Activated CD4-positive, alpha-beta T cell treated with anti-CD3 and anti-CD28 coated beads, Interleukin-2, amount 10 ng/mL, durations not matched to agents 7 days and 5 days (primary cell): ENCODE data around the gene AP1B1. TPM values are rescaled to one million over a fixed set of nuclear protein-coding genes. Genes with fewer than 3 reads are reported as not detected.
A peak's percentile ranks its signal among the peaks of the same experiment; 100 is the strongest.
"Not testable (repeated sequence)": the region's sequence is repeated elsewhere in the genome, so short reads cannot be mapped to it uniquely, and the experiment has no call there.

ENCODE experiments used
- CTCF ChIA-PET: fragments of 350-600 bp; sonication (Branson Sonifier 250); formaldehyde crosslinking; loops from one replicate; lab custom pipeline; 2021; ENCODE audit warnings: antibody characterized with exemption; lab: Charles Lee
- POLR2A ChIA-PET: fragments of 350-600 bp; sonication (Branson Sonifier 250); formaldehyde crosslinking; loops from one replicate; lab custom pipeline; 2021; ENCODE audit warnings: antibody characterized with exemption; lab: Charles Lee
- DNase-seq: peaks from one replicate; pipeline ENCODE4 v3.0.0-alpha.2; 2020
- H3K27ac Mint-ChIP-seq: one replicate; pipeline ENCODE4 v1.8.0; 2021; ENCODE audit warnings: mild to moderate bottlenecking, moderate library complexity, mixed read lengths
- H3K27me3 Mint-ChIP-seq: one replicate; pipeline ENCODE4 v1.8.0; 2021; ENCODE audit warnings: mixed read lengths
- H3K36me3 Mint-ChIP-seq: one replicate; pipeline ENCODE4 v1.8.0; 2021; ENCODE audit warnings: low read depth, mixed read lengths
- H3K4me1 Mint-ChIP-seq: one replicate; pipeline ENCODE4 v1.8.0; 2021; ENCODE audit warnings: mixed read lengths
- H3K4me3 Mint-ChIP-seq: one replicate; pipeline ENCODE4 v1.8.0; 2021; ENCODE audit warnings: mild to moderate bottlenecking, moderate library complexity, mixed read lengths
- H3K9me3 Mint-ChIP-seq: one replicate; pipeline ENCODE4 v1.8.0; 2021; ENCODE audit warnings: mixed read lengths
- total RNA-seq, 2 experiments: library from RNA; stranded (reverse); gene quantifications; one replicate each; pipeline ENCODE4 v1.2.3, GENCODE V29; 2021

AP1B1 gene
- total RNA-seq, 2 experiments from 2014 or later: 74.8 to 78.0 TPM

DNA sequence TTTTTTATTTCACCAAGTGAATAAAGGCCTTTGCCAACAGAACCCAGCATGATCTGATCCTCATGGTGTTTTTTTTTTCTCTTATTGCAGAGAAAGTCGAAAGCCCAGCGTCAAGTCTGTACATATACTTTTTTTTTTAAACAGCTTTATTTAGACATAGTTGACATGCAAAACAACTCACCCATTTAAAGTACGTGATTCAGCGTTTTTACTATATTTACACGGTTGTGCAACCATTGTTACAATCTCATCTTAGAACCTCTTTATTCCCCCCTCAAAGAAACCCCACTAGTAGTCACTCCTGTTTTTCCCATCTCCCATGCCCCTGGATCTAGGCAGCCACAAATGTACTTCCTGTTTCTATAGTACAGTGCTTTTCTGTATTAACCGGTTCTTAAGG is 20.6 kb upstream of the AP1B1 start:
- Mint-ChIP-seq H3K27ac (no peak overlapping the region), H3K36me3 (no peaks in the 10 kb centered on the region)

DNA sequence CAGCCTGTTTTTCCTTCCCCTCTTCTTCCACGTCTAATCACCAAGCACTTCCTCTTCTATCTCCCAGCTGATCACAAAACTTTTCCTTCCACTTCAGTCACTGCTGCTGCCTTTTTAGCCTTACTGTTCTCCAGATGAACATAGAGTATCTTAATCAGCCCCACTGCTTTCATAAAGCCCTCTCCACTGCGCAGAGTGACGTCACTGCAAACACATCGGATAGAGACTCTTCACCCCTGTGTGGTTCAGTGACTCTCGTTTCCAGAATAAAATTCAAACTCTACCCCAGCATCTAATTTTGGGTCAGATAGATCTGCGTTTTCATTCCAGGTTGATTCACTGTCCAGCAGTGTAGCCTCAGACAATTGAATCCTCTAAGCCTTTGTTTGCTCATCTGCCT is 13.2 kb upstream of the AP1B1 start:
- H3K4me3 Mint-ChIP-seq, H3K9me3 Mint-ChIP-seq, POLR2A ChIA-PET, CTCF ChIA-PET, H3K4me1 Mint-ChIP-seq, H3K36me3 Mint-ChIP-seq, DNase-seq, H3K27ac Mint-ChIP-seq: not testable (repeated sequence)
- H3K27me3 Mint-ChIP-seq: peaks cover 17% of the 10 kb centered on the region

More for the DNA sequence above, 20.6 kb upstream of the AP1B1 start:
- DNase-seq: no peak
- H3K9me3 Mint-ChIP-seq: no peaks in the 10 kb centered on the region
- no peak overlapping the region for H3K4me3 Mint-ChIP-seq
- POLR2A ChIA-PET: no interaction called here
- H3K27me3 Mint-ChIP-seq: peaks cover 7% of the 10 kb centered on the region
- CTCF ChIA-PET: no interaction called here
- peaks cover 17% of the 10 kb centered on the region for H3K4me1 Mint-ChIP-seq

DNA sequence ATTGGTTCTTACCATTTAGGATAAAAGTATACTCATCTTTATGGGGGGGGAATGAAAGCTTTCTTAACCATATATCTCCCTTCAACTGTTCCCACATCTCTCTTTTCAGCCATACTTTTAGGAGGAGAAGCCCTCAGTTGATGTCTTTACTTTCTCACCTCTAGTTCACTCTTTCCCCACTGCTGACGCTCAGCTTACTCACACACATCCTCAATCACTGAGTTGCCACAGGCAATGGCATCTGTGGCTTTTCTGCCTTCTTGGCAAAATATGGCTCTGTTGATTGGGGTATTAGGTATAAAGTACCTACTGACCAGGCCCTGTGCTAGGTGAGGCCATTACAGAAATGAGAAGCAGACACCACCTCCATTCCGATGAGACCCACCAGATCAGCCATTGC is 12.2 kb upstream of the AP1B1 start:
- Mint-ChIP-seq H3K27ac (no peak overlapping the region), H3K36me3 (no peaks in the 10 kb centered on the region), H3K4me3 (no peak overlapping the region), H3K27me3 (peaks cover 17% of the 10 kb centered on the region), H3K9me3 (no peaks in the 10 kb centered on the region), H3K4me1 (no peaks in the 10 kb centered on the region)
- no peak for DNase-seq
- ChIA-PET POLR2A (no interaction called here), CTCF (no interaction called here)

DNA sequence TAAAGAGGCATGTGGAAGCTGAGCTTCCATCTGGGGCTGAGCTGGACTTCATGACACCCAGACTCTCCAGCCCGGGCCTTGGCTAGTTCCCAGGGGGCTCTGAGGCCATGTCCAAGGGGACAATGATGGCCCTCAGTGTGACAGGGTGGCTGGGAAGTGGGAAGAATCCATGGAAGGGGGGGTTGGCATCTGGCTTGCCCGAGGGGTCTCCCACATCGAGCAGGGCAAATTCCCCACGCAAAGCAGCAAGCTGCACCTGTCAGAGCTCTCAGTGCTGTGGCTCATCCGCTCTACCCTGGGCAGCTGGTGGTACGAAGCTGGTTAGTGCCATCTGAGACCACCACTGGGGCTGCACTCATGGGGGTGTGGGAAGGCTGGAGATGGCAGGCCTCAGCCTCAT is 9.4 kb upstream of the AP1B1 start:
- DNase-seq: no peak
- POLR2A ChIA-PET: no interaction called here
- CTCF ChIA-PET: interaction anchor here (0.8 kb wide), 1 partner anchor 21 kb away, joined by 3 read pairs; no protein-coding TSS in a partner anchor
- no peak overlapping the region for H3K4me3 Mint-ChIP-seq
- H3K36me3 Mint-ChIP-seq: no peaks in the 10 kb centered on the region
- peaks cover 12% of the 10 kb centered on the region for H3K27me3 Mint-ChIP-seq
- peaks cover 5% of the 10 kb centered on the region for H3K4me1 Mint-ChIP-seq
- H3K9me3 Mint-ChIP-seq: no peaks in the 10 kb centered on the region
- H3K27ac Mint-ChIP-seq: no peak overlapping the region

DNA sequence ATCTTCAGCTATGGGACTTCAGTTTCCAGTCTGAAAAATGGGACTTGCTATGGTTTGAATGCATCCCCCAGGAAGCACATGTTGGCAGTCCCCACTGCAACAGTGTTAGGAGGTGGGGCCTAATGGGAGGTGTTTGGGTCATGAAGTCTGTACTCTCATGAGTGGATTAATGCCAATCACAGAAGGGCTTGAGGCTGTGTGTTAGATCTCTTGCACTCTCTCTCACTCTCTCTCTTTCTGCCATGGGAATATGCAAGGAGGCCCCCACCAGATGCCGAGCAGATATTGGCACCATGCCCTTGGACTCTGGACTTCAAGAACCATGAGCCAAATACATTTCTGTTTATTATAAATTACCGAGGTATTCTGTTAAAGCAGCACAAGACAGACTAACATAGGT is 7.8 kb upstream of the AP1B1 start:
- Mint-ChIP-seq H3K36me3 (no peaks in the 10 kb centered on the region), H3K9me3 (no peaks in the 10 kb centered on the region), H3K4me1 (peaks cover 7% of the 10 kb centered on the region), H3K4me3 (no peak overlapping the region), H3K27ac (no peak overlapping the region), H3K27me3 (peaks cover 7% of the 10 kb centered on the region)
- ChIA-PET POLR2A (no interaction called here), CTCF (interaction anchor here (0.9 kb wide), 1 partner anchor 16 kb away, joined by 3 read pairs; no protein-coding TSS in a partner anchor)
- DNase-seq: no peak

DNA sequence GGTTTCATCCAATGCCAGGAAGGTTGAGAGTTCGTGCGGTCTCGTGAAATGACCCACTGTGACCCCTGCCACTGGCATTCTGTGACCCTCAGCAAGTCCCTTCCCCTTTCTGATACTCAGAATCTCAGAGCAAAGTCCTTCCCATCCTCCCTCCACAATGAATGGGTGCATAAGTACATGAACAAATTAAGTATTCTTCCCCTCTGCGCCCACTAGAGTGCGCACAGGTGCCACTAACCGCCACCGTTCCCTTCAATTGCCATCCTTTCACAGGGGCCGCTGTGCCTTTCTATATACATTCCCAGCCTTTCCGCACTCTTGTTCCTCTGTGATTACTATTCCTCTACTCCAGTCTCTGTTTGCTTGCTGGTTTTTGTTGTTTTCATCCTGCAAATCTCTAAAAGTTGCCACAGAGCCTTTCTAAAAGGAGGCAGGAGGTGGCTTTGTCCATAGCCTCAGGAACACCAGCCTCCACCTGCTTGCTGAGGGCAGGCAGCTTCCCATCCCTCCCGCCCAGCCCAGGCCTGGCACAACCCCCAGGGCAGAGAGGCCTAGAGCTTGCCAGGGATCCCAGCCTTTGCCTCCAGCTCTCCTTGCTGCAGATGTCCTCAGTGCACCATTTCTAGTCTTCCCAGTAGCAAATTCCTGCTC is 6.7 kb upstream of the AP1B1 start:
- ChIA-PET CTCF (interaction anchor here (0.9 to 1.4 kb wide), 3 partner anchors 17 to 129 kb away, joined by 3 read pairs; no protein-coding TSS in a partner anchor), POLR2A (no interaction called here)
- Mint-ChIP-seq H3K27ac (no peak overlapping the region), H3K9me3 (no peaks in the 10 kb centered on the region), H3K4me3 (no peak overlapping the region), H3K36me3 (no peaks in the 10 kb centered on the region), H3K27me3 (no peaks in the 10 kb centered on the region), H3K4me1 (peaks cover 8% of the 10 kb centered on the region)
- peak; percentile 77 for DNase-seq

DNA sequence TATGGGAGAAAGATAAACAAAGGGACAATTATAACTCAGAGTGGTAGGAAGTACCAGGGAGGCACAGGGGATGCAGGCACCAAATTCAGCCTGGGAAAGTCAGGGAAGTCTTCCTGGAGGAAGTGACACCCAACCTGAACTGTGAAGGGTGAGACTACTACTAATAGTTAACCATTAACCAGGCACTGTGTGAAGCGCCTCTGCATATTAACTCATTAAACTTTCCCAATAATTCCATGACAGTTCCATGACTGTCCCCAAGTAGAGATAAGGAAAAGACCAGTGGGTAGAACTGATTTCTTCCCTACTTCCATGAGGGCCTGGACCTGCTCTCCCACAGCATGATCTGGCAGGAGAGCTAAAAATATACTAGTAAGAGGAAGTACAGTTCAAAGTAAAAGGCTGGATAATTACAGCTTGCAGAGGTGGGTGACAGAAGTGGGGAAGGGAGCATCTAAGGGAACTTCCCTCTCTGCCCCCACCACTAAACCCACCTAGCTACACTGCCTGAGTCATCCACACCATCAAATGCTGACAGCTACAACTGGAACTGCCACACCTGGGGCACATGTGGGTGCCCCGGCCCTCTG is 4.7 kb upstream of the AP1B1 start:
- no peak for DNase-seq
- Mint-ChIP-seq H3K27ac (peak overlapping the region; percentile 31), H3K4me1 (peaks cover 12% of the 10 kb centered on the region), H3K9me3 (no peaks in the 10 kb centered on the region), H3K36me3 (no peaks in the 10 kb centered on the region), H3K4me3 (no peak overlapping the region), H3K27me3 (no peaks in the 10 kb centered on the region)
- ChIA-PET POLR2A (no interaction called here), CTCF (no interaction called here)

DNA sequence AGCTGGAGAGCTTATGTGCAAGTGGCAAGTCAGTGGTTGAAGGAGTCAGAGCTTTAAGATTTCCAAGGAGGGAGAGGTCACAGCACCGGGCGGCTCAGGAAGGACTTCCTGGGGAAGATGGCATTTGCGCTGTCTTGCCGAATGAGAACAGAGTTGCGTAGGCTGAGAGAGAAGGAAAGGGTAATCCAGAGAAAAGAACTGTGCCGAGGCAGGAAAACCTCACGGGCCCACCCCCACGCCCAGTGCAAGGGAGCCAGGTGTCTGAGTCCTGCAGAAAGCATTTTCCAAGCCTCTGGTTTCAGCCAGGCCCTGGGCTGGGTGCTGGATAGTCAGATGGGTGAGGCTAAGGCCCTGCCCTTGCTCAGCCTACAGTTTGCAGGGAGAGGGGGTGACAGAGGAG is 3.2 kb upstream of the AP1B1 start:
- CTCF ChIA-PET: no interaction called here
- H3K27me3 Mint-ChIP-seq: no peaks in the 10 kb centered on the region
- H3K9me3 Mint-ChIP-seq: no peaks in the 10 kb centered on the region
- no peak for DNase-seq
- H3K36me3 Mint-ChIP-seq: peaks cover 2% of the 10 kb centered on the region
- POLR2A ChIA-PET: interaction anchor here (0.6 kb wide), 1 partner anchor 125 kb away, joined by 11 read pairs; no protein-coding TSS in a partner anchor
- H3K4me3 Mint-ChIP-seq: no peak overlapping the region
- H3K4me1 Mint-ChIP-seq: peaks cover 23% of the 10 kb centered on the region
- no peak overlapping the region for H3K27ac Mint-ChIP-seq

DNA sequence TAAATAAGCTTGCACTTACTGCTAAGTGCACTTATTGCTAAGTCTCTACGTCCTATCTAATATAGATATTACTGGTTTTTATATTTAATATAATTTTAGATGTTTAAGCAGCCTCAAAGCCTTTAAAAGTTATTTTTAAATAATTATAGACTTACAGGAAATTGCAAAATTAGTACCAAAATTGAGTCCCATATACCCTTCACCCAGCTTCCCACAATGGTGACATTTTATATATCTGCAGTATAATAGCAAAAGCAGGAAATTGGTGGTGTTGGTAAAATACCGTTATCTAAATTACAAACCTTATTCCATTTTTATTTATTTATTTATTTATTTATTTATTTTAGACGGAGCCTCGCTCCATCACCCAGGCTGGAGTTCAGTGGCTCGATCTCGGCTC is 1.9 kb upstream of the AP1B1 start:
- H3K4me3 Mint-ChIP-seq: no peak overlapping the region
- CTCF ChIA-PET: no interaction called here
- H3K36me3 Mint-ChIP-seq: peaks cover 2% of the 10 kb centered on the region
- H3K27ac Mint-ChIP-seq: no peak overlapping the region
- peaks cover 36% of the 10 kb centered on the region for H3K4me1 Mint-ChIP-seq
- DNase-seq: no peak
- no peaks in the 10 kb centered on the region for H3K27me3 Mint-ChIP-seq
- H3K9me3 Mint-ChIP-seq: no peaks in the 10 kb centered on the region
- POLR2A ChIA-PET: no interaction called here

DNA sequence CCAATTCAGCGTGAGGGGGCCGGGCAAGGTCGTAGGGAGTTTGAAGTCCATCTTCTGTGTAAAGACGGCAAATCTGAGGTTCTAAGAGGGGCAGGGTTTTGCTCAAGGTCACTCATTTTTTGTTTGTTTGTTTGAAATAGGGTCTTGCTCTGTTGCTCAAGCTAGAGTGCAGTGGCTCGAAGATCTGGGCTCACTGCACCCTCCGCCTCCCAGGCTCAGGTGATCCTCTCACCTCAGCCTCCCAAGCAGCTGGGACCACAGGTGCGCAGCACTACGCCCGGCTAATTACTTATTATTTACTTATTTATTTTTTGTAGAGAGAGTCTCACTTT is 355 bp upstream of the AP1B1 start:
- Mint-ChIP-seq H3K27me3 (no peaks in the 10 kb centered on the region), H3K9me3 (no peaks in the 10 kb centered on the region), H3K4me3 (peak overlapping the region; percentile 86), H3K27ac (peak overlapping the region; percentile 94), H3K4me1 (peaks cover 40% of the 10 kb centered on the region), H3K36me3 (peaks cover 6% of the 10 kb centered on the region)
- no peak for DNase-seq
- ChIA-PET CTCF (interaction anchor here (0.8 to 1.2 kb wide), 3 partner anchors 12 to 200 kb away, joined by 3 read pairs; no protein-coding TSS in a partner anchor), POLR2A (no interaction called here)

DNA sequence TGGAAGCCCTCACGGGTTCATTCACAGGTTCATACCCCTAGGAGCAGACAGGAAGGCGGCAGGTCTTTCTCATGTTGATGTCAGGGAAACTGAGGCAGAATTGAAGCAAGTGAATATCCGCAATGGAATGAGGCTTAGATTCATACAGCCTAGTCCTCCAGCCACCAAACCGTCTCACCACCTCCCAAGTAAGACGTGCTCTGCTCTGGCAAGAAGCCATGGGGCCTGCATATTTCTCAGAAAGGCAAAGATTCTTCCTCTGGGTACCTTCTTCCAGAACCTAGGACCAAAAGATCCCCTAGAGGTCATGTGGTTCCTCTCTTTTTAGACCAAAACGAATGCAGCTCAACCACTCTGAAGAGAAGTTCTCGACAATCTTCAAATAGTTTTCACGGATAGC is 1.7 kb downstream of the AP1B1 start:
- Mint-ChIP-seq H3K36me3 (peaks cover 6% of the 10 kb centered on the region), H3K9me3 (no peaks in the 10 kb centered on the region), H3K4me1 (peaks cover 51% of the 10 kb centered on the region), H3K4me3 (peak overlapping the region; percentile 86), H3K27me3 (no peaks in the 10 kb centered on the region), H3K27ac (peak overlapping the region; percentile 13)
- CTCF ChIA-PET: no interaction called here
- DNase-seq: no peak
- POLR2A ChIA-PET: no interaction called here

DNA sequence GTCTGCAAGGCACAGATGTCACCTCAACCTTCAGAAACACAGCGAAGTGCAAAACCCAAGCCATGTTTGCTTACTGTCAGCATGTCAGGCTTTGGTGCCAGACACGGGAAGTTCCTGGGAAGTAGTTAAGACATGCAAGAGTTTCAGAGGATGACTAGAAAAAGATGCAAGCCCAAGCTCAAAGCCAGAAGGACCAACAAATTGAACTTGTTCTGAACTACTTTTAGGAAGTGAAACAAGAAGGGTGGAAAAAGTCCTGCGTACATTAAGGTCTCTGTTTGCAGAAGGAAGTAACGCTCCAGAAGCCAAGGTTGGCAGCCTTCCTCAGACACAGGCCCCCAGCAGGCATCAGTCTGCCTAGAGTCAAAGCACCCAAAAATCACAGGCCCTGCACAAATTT is 2.6 kb downstream of the AP1B1 start:
- DNase-seq: no peak
- ChIA-PET POLR2A (interaction anchor here (0.6 kb wide), 1 partner anchor 507 kb away, joined by 3 read pairs; no protein-coding TSS in a partner anchor), CTCF (interaction anchor here (0.6 to 0.9 kb wide), 2 partner anchors 10 to 22 kb away, joined by 3 to 4 read pairs; no protein-coding TSS in a partner anchor)
- no peaks in the 10 kb centered on the region for H3K27me3 Mint-ChIP-seq
- no peak overlapping the region for H3K4me3 Mint-ChIP-seq
- no peaks in the 10 kb centered on the region for H3K9me3 Mint-ChIP-seq
- H3K27ac Mint-ChIP-seq: no peak overlapping the region
- peaks cover 6% of the 10 kb centered on the region for H3K36me3 Mint-ChIP-seq
- peaks cover 52% of the 10 kb centered on the region for H3K4me1 Mint-ChIP-seq

DNA sequence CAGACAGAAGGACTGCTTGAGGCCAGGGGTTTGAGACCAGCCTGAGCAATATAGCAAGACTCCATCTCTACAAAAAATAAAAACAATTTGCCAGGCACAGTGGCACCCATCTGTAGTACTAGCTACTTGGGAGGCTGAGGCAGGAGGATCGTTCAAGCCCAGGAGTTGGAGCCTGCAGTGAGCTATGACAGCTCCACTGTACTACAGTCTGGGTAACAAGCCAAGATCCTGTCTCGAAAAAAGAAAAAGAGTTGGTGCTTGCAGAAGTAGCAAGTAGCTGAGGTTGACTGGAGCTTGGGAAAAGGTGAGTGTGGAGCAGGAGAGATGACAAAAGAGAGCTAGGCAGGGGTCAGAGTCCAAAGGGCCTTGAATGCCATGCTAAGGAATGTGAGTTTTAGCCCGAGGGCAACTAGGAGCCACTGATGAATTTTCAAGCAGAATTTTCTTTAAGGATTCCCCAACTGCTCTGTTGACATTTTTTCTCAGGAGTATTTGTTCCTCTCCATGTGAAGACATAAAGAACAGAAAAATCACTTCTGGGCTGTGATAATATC is 3.1 kb downstream of the AP1B1 start:
- ChIA-PET CTCF (interaction anchor here (0.6 to 0.9 kb wide), 2 partner anchors 10 to 21 kb away, joined by 3 to 4 read pairs; no protein-coding TSS in a partner anchor), POLR2A (interaction anchor here (0.5 kb wide), 1 partner anchor 517 kb away, joined by 4 read pairs; no protein-coding TSS in a partner anchor)
- no peaks in the 10 kb centered on the region for H3K9me3 Mint-ChIP-seq
- no peak overlapping the region for H3K27ac Mint-ChIP-seq
- H3K36me3 Mint-ChIP-seq: peaks cover 6% of the 10 kb centered on the region
- no peak overlapping the region for H3K4me3 Mint-ChIP-seq
- peaks cover 54% of the 10 kb centered on the region for H3K4me1 Mint-ChIP-seq
- no peak for DNase-seq
- no peaks in the 10 kb centered on the region for H3K27me3 Mint-ChIP-seq
